NCI-H510A treated with DMSO at 0.1 percent for 48 hours (cell line): ENCODE data around the gene RNF214.
"Not testable (repeated sequence)": the region's sequence is repeated elsewhere in the genome, so short reads cannot be mapped to it uniquely, and the experiment has no call there.

Experiments used
- DNase-seq: peaks from one replicate; lab custom pipeline; 2025; lab: John Stamatoyannopoulos, UW

RNF214 gene

GRCh38 chr11:117197516-117198456 lies 34.7 kb upstream of the RNF214 start:
- DNase-seq, result no peak

GRCh38 chr11:117198613-117199012 lies 33.9 kb upstream of the RNF214 start:
- no peak for DNase-seq

- DNase-seq, result no peak
These were observed 33.2 kb upstream of the RNF214 start, which contains the start of gene TAGLN for GRCh38 chr11:117199053-117199915. TAGLN (plus strand) TSS chr11:117199370; CDS start chr11:117203014, 3,644 bp downstream.

- no peak for DNase-seq
These were observed 32.3 kb upstream of the RNF214 start for GRCh38 chr11:117199916-117200812.

GRCh38 chr11:117200813-117201657 lies 31.4 kb upstream of the RNF214 start:
- DNase-seq, result no peak

- DNase-seq, result no peak
These were observed 30.7 kb upstream of the RNF214 start for GRCh38 chr11:117201658-117202305.

- DNase-seq, result no peak
These were observed 29.9 kb upstream of the RNF214 start for GRCh38 chr11:117202386-117203068.

GRCh38 chr11:117203069-117203407 lies 29.4 kb upstream of the RNF214 start:
- no peak for DNase-seq

- DNase-seq, result no peak
These were observed 28.0 kb upstream of the RNF214 start for GRCh38 chr11:117204283-117205080.

- no peak for DNase-seq
These were observed 27.2 kb upstream of the RNF214 start for GRCh38 chr11:117205211-117205818.

- DNase-seq, result not testable (repeated sequence)
These were observed 26.4 kb upstream of the RNF214 start for GRCh38 chr11:117206111-117206510.

GRCh38 chr11:117206859-117207258 lies 25.6 kb upstream of the RNF214 start:
- DNase-seq, result not testable (repeated sequence)

- DNase-seq, result not testable (repeated sequence)
These were observed 25.0 kb upstream of the RNF214 start for GRCh38 chr11:117207481-117207880.

GRCh38 chr11:117208710-117209109 lies 23.8 kb upstream of the RNF214 start:
- not testable (repeated sequence) for DNase-seq

GRCh38 chr11:117209351-117210125 lies 22.9 kb upstream of the RNF214 start:
- not testable (repeated sequence) for DNase-seq

GRCh38 chr11:117210620-117211019 lies 21.9 kb upstream of the RNF214 start:
- DNase-seq, result no peak

GRCh38 chr11:117212697-117213355 lies 19.6 kb upstream of the RNF214 start:
- no peak for DNase-seq
